Thyroid gland (tissue), 4 donors: ENCODE results near the gene MTCL1.

Experiments
- POLR2A ChIP-seq, 2 donors: fragments of 450-650 bp; IDR thresholded peaks; one replicate each; pipeline ENCODE4 v1.6.1; 2017; ENCODE audit warnings: antibody characterized with exemption in 2 of 2, mild to moderate bottlenecking in 2 of 2, moderate library complexity in 1 of 2
- TF ChIP-seq, protein P1 (sequence below), 6 experiments: fragments of 200-600 bp in 3 of 6; fragments of 450-650 bp in 3 of 6; sonication (generic) in 3 of 6; IDR thresholded peaks; one replicate each; pipeline ENCODE4 v1.5.1; 2016 to 2019; ENCODE audit warnings: antibody characterized with exemption in 6 of 6, mild to moderate bottlenecking in 2 of 6, inconsistent platforms in 1 of 6, moderate library complexity in 1 of 6

GRCh38 chr18:8705238-8705960 lies at the start of gene MTCL1:
- TF ChIP-seq, protein P1, sequence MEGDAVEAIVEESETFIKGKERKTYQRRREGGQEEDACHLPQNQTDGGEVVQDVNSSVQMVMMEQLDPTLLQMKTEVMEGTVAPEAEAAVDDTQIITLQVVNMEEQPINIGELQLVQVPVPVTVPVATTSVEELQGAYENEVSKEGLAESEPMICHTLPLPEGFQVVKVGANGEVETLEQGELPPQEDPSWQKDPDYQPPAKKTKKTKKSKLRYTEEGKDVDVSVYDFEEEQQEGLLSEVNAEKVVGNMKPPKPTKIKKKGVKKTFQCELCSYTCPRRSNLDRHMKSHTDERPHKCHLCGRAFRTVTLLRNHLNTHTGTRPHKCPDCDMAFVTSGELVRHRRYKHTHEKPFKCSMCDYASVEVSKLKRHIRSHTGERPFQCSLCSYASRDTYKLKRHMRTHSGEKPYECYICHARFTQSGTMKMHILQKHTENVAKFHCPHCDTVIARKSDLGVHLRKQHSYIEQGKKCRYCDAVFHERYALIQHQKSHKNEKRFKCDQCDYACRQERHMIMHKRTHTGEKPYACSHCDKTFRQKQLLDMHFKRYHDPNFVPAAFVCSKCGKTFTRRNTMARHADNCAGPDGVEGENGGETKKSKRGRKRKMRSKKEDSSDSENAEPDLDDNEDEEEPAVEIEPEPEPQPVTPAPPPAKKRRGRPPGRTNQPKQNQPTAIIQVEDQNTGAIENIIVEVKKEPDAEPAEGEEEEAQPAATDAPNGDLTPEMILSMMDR (IDR thresholded peaks at IDR 0.05), result no peak
- no peak for TF ChIP-seq POLR2A (IDR thresholded peaks at IDR 0.05)
